ENCODE results near the gene TNS3. TPM values are rescaled to one million over a fixed set of nuclear protein-coding genes. Genes with fewer than 3 reads are reported as not detected.

TNS3 gene
- total and polyA plus RNA-seq, 2 donors (not counting 3 experiments of a cell fraction or from before 2014, with no cell fraction given), result 10.4 to 45.1 TPM

DNA sequence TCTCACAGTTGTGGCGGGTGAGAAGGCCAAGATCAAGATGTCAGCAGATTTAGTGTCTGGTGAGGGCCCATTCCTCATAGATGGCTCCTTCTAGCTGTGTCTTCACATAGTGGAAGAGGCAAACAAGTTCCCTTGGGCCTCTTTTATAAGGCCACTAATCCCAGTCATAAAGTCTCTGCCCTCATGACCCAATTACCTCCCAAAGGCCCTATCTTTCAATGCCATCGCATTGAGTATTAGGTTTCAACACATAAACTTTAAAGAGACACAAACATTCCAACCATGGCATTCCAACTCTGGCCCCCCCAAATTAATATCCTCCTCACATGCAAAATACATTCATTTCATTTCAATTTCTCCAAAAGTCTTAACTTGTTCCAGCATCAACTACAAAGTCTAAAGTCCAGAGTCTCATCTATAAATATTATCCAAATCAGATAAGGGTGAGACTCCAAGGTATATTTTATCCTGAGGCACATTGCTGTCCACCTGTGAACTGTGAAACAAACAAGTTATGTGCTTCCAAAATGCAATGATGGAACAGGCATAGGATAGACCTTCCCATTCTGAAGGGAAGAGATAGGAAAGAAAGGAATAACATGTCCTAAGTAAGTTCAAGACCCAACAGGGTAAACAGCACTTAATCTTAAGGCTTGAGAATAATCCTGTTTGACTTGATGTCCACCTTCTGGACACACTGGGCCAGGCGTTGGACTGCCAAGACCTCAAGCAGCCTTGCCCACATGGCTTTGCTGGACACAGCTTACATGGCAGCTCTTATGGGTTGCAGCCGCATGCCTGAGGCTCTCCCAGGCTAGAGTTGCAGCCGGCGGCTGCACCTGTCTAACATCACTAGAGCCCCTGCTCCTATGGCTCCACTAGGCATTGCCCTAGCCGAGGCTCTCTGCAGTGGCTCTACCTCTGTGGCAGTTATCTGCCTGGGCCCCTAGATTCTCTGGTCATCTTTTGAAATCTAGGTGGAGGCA is 312.8 kb downstream of the TNS3 start:
- no peaks in the 10 kb centered on the region for H3K9me1 ChIP-seq (replicated peaks; ENCODE audit: control insufficient read depth, extremely low read depth, insufficient read depth, low read length)
- no peak overlapping the region for H3K4me3 ChIP-seq (replicated peaks in 1 of 3; ENCODE audit: insufficient read depth in 1 of 3, low read depth in 1 of 3, low read length in 3 of 3)
- POLR2A ChIA-PET, result no interaction called here
- H3K9ac ChIP-seq (replicated peaks; ENCODE audit: extremely low read depth, insufficient read depth, low read length), result no peak overlapping the region
- no peak overlapping the region for H3K4me2 ChIP-seq (ENCODE audit: insufficient read depth, low read length)
- no peak overlapping the region for H2AFZ ChIP-seq (ENCODE audit: low read depth, low read length)
- no peak overlapping the region for H3K27ac ChIP-seq (ENCODE audit: insufficient read depth, low read depth, low read length)
- no peaks in the 10 kb centered on the region for H3K79me2 ChIP-seq (ENCODE audit: control insufficient read depth, insufficient read depth, low read length)
- no peaks in the 10 kb centered on the region for H4K20me1 ChIP-seq (replicated peaks; ENCODE audit: control insufficient read depth, extremely low read depth, insufficient read depth, low read length)
- no peaks in the 10 kb centered on the region for H3K27me3 ChIP-seq (ENCODE audit: control insufficient read depth in 2 of 2, insufficient read depth in 2 of 2, low read length in 2 of 2)
- TF ChIP-seq GATA2 (IDR thresholded peaks at IDR 0.05; ENCODE audit: insufficient read depth, insufficient read length, low read depth, low read length), result no peak
- no peak for TF ChIP-seq MYC (IDR thresholded peaks at IDR 0.05; ENCODE audit: low read depth, low read length)
- no peak for TF ChIP-seq POLR2AphosphoS5 (IDR thresholded peaks at IDR 0.05; ENCODE audit: insufficient read depth, low read depth, low read length)
- TF ChIP-seq, protein P1, sequence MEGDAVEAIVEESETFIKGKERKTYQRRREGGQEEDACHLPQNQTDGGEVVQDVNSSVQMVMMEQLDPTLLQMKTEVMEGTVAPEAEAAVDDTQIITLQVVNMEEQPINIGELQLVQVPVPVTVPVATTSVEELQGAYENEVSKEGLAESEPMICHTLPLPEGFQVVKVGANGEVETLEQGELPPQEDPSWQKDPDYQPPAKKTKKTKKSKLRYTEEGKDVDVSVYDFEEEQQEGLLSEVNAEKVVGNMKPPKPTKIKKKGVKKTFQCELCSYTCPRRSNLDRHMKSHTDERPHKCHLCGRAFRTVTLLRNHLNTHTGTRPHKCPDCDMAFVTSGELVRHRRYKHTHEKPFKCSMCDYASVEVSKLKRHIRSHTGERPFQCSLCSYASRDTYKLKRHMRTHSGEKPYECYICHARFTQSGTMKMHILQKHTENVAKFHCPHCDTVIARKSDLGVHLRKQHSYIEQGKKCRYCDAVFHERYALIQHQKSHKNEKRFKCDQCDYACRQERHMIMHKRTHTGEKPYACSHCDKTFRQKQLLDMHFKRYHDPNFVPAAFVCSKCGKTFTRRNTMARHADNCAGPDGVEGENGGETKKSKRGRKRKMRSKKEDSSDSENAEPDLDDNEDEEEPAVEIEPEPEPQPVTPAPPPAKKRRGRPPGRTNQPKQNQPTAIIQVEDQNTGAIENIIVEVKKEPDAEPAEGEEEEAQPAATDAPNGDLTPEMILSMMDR (IDR thresholded peaks at IDR 0.05; ENCODE audit: extremely low read depth in 1 of 2, insufficient read depth in 1 of 2, low read depth in 1 of 2, low read length in 2 of 2), result no peak
- TF ChIP-seq JUN (IDR thresholded peaks at IDR 0.05; ENCODE audit: borderline replicate concordance, insufficient read depth, insufficient read length, low read depth), result no peak
- TF ChIP-seq, protein P2, sequence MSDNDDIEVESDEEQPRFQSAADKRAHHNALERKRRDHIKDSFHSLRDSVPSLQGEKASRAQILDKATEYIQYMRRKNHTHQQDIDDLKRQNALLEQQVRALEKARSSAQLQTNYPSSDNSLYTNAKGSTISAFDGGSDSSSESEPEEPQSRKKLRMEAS (IDR thresholded peaks at IDR 0.05; ENCODE audit: insufficient read depth, insufficient read length), result no peak
- TF ChIP-seq EZH2 (IDR thresholded peaks at IDR 0.05; ENCODE audit: borderline replicate concordance, low read depth, low read length, severe bottlenecking), result no peak
- TF ChIP-seq POLR2A (IDR thresholded peaks at IDR 0.05; ENCODE audit: low read depth, low read length), result no peak
- TF ChIP-seq FOS (IDR thresholded peaks at IDR 0.05; ENCODE audit: borderline replicate concordance, insufficient read depth, low read length), result no peak
- no TSS peak for BruUV-seq (replicated peaks)
- DNase-seq (ENCODE audit: low read depth, low spot score), result no peak
- no peaks in the 10 kb centered on the region for H3K9me3 ChIP-seq (replicated peaks; ENCODE audit: control insufficient read depth, insufficient read depth, low read length)
- H3K4me1 ChIP-seq (ENCODE audit: control insufficient read depth, extremely low read depth, insufficient read depth, low read length), result no peaks in the 10 kb centered on the region
- dilution Hi-C loops (cut with MboI; ENCODE audit: extremely low pct_ligation_motif_present, low sequenced_read_pairs), result no loop called here
- H3K36me3 ChIP-seq (ENCODE audit: control insufficient read depth in 2 of 2, extremely low read depth in 1 of 2, insufficient read depth in 2 of 2, low read length in 2 of 2), result no peaks in the 10 kb centered on the region
- CTCF ChIA-PET, result interaction anchor here (0.6 to 1.8 kb wide), 5 partner anchors 11 to 550 kb away, joined by 3 to 10 read pairs (median 3); no protein-coding TSS in a partner anchor
- FAIRE-seq, result no peak
- intact Hi-C loops (cut with micrococcal nuclease), result loop anchor here (5.0 to 10.0 kb wide), 5 partner anchors 58 to 846 kb away; partner anchors contain the start of gene TNS3

All from endothelial cell of umbilical vein (primary cell).